ENCODE measurements around the gene SYTL5. TPM values are rescaled to one million over a fixed set of nuclear protein-coding genes. Genes with fewer than 3 reads are reported as not detected.

The SYTL5 gene
- total RNA-seq, 1 donor from 2014 or later: 0.08 TPM

GRCh38 chrX:38150993-38151392, 144.6 kb downstream of the SYTL5 start:
- Histone ChIP-seq H3K27me3 (ENCODE audit: control insufficient read depth, insufficient read depth, low read length) (no peaks in the 10 kb centered on the region), H3K36me3 (ENCODE audit: control insufficient read depth, insufficient read depth, low read length) (no peaks in the 10 kb centered on the region), H3K4me3 (ENCODE audit: low read depth, low read length) (no peak overlapping the region)
- DNase-seq (ENCODE audit: low read depth): no peak
- TF ChIP-seq CTCF (IDR thresholded peaks at IDR 0.05; ENCODE audit: insufficient read depth, low read length, poor library complexity, severe bottlenecking): no peak

GRCh38 chrX:38151441-38151840, 145.1 kb downstream of the SYTL5 start:
- DNase-seq (ENCODE audit: low read depth): peak; percentile 25
- no peak for TF ChIP-seq CTCF (IDR thresholded peaks at IDR 0.05; ENCODE audit: insufficient read depth, low read length, poor library complexity, severe bottlenecking)
- Histone ChIP-seq H3K27me3 (ENCODE audit: control insufficient read depth, insufficient read depth, low read length) (no peaks in the 10 kb centered on the region), H3K4me3 (ENCODE audit: low read depth, low read length) (no peak overlapping the region), H3K36me3 (ENCODE audit: control insufficient read depth, insufficient read depth, low read length) (no peaks in the 10 kb centered on the region)

- H3K27me3 ChIP-seq (ENCODE audit: control insufficient read depth, insufficient read depth, low read length): no peaks in the 10 kb centered on the region
- DNase-seq (ENCODE audit: low read depth): no peak
- TF ChIP-seq CTCF (IDR thresholded peaks at IDR 0.05; ENCODE audit: insufficient read depth, low read length, poor library complexity, severe bottlenecking): no peak
These were observed 148.0 kb downstream of the SYTL5 start for GRCh38 chrX:38154340-38154739.

GRCh38 chrX:38154818-38155217, 148.5 kb downstream of the SYTL5 start:
- no peaks in the 10 kb centered on the region for H3K36me3 ChIP-seq (ENCODE audit: control insufficient read depth, insufficient read depth, low read length)

More at GRCh38 chrX:38154340-38154739, 148.0 kb downstream of the SYTL5 start:
- Histone ChIP-seq H3K4me3 (ENCODE audit: low read depth, low read length) (no peak overlapping the region), H3K36me3 (ENCODE audit: control insufficient read depth, insufficient read depth, low read length) (no peaks in the 10 kb centered on the region)

GRCh38 chrX:38156838-38157237, 150.5 kb downstream of the SYTL5 start:
- no peak for DNase-seq (ENCODE audit: low read depth)
- Histone ChIP-seq H3K36me3 (ENCODE audit: control insufficient read depth, insufficient read depth, low read length) (no peaks in the 10 kb centered on the region), H3K4me3 (ENCODE audit: low read depth, low read length) (no peak overlapping the region), H3K27me3 (ENCODE audit: control insufficient read depth, insufficient read depth, low read length) (no peaks in the 10 kb centered on the region)
- TF ChIP-seq CTCF (IDR thresholded peaks at IDR 0.05; ENCODE audit: insufficient read depth, low read length, poor library complexity, severe bottlenecking): no peak

More at GRCh38 chrX:38154818-38155217, 148.5 kb downstream of the SYTL5 start:
- TF ChIP-seq CTCF (IDR thresholded peaks at IDR 0.05; ENCODE audit: insufficient read depth, low read length, poor library complexity, severe bottlenecking): no peak
- no peak for DNase-seq (ENCODE audit: low read depth)
- H3K27me3 ChIP-seq (ENCODE audit: control insufficient read depth, insufficient read depth, low read length): no peaks in the 10 kb centered on the region
- H3K4me3 ChIP-seq (ENCODE audit: low read depth, low read length): no peak overlapping the region

GRCh38 chrX:38163193-38163592, 156.8 kb downstream of the SYTL5 start:
- no peak for DNase-seq (ENCODE audit: low read depth)
- no peak overlapping the region for H3K4me3 ChIP-seq (ENCODE audit: low read depth, low read length)
- no peak for TF ChIP-seq CTCF (IDR thresholded peaks at IDR 0.05; ENCODE audit: insufficient read depth, low read length, poor library complexity, severe bottlenecking)
- H3K27me3 ChIP-seq (ENCODE audit: control insufficient read depth, insufficient read depth, low read length): no peaks in the 10 kb centered on the region
- no peaks in the 10 kb centered on the region for H3K36me3 ChIP-seq (ENCODE audit: control insufficient read depth, insufficient read depth, low read length)
